HG03139 (cell line): ENCODE measurements around the gene SH3GL1.
A peak's percentile ranks its signal among the peaks of the same experiment; 100 is the strongest.

Source experiments
- ATAC-seq: cut with Tn5 transposase; IDR thresholded peaks from one replicate; pipeline ENCODE4 v1.9.1; 2021; ENCODE audit not compliant: unreplicated experiment

Gene SH3GL1

GRCh38 chr19:4401769-4402170 is 1.4 kb upstream of the SH3GL1 start:
- no peak for ATAC-seq

- ATAC-seq = peak; percentile 8
Observed at GRCh38 chr19:4399812-4400134, 574 bp downstream of the SH3GL1 start.

- no peak for ATAC-seq
Observed at GRCh38 chr19:4396949-4397783, 3.2 kb downstream of the SH3GL1 start.

- no peak for ATAC-seq
Observed at GRCh38 chr19:4393947-4394590, 6.3 kb downstream of the SH3GL1 start.

GRCh38 chr19:4391701-4392483 is 8.5 kb downstream of the SH3GL1 start:
- no peak for ATAC-seq

GRCh38 chr19:4391306-4391693 is 9.0 kb downstream of the SH3GL1 start:
- no peak for ATAC-seq

GRCh38 chr19:4390567-4391305 is 9.6 kb downstream of the SH3GL1 start:
- no peak for ATAC-seq

- ATAC-seq = no peak
Observed at GRCh38 chr19:4390017-4390566, 10.3 kb downstream of the SH3GL1 start.

GRCh38 chr19:4389511-4390016 is 10.8 kb downstream of the SH3GL1 start:
- ATAC-seq = no peak

- ATAC-seq = no peak
Observed at GRCh38 chr19:4389064-4389375, 11.3 kb downstream of the SH3GL1 start.

- no peak for ATAC-seq
Observed at GRCh38 chr19:4388337-4389063, 11.8 kb downstream of the SH3GL1 start.

- no peak for ATAC-seq
Observed at GRCh38 chr19:4386041-4386782, 14.1 kb downstream of the SH3GL1 start.

GRCh38 chr19:4385291-4386040 is 14.9 kb downstream of the SH3GL1 start:
- no peak for ATAC-seq

GRCh38 chr19:4380254-4380727 is 20.1 kb downstream of the SH3GL1 start:
- no peak for ATAC-seq

GRCh38 chr19:4379383-4380253 is 20.7 kb downstream of the SH3GL1 start:
- ATAC-seq = no peak

- ATAC-seq = no peak
Observed at GRCh38 chr19:4378886-4379285, 21.5 kb downstream of the SH3GL1 start.

GRCh38 chr19:4376991-4377781 is 23.2 kb downstream of the SH3GL1 start:
- no peak for ATAC-seq
